Stimulated activated CD4-positive, alpha-beta T cell treated with anti-CD3 and anti-CD28 coated beads, Interleukin-2, amount 100 ng/mL, for 48 hours (primary cell): Measurements from ENCODE around the gene TRIM64.
"Not testable (repeated sequence)": the region's sequence is repeated elsewhere in the genome, so short reads cannot be mapped to it uniquely, and the experiment has no call there.

Source experiments
- DNase-seq, 2 donors: peaks; one replicate each; pipeline ENCODE4 v3.0.0-alpha.2; 2020

TRIM64 gene, protein sequence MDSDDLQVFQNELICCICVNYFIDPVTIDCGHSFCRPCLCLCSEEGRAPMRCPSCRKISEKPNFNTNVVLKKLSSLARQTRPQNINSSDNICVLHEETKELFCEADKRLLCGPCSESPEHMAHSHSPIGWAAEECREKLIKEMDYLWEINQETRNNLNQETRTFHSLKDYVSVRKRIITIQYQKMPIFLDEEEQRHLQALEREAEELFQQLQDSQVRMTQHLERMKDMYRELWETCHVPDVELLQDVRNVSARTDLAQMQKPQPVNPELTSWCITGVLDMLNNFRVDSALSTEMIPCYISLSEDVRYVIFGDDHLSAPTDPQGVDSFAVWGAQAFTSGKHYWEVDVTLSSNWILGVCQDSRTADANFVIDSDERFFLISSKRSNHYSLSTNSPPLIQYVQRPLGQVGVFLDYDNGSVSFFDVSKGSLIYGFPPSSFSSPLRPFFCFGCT

DNA sequence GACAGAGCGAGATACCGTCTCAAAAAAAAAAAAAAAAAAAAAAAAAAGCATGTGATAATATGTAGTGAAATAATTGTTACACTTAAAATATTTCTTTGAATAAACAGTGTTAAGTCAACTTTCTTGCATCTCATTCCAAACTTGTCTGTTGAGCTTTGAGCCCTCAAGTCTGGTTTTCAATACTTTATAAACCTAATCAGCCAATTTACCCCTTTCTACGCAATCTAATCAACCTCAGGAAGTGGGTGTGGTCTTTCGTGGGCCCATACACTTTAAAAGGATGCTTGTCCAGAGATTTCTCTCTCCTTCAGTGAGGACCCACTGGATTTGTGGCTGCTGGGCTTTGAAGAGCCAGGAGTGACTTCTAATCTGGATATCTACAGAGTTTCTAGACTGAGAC lies at the start of gene TRIM64:
TSS of gene TRIM64 (plus strand) at position 301 of the 400 bp plus-strand sequence. CDS start 2,467 bp downstream, outside the sequence.
- not testable (repeated sequence) for DNase-seq

DNA sequence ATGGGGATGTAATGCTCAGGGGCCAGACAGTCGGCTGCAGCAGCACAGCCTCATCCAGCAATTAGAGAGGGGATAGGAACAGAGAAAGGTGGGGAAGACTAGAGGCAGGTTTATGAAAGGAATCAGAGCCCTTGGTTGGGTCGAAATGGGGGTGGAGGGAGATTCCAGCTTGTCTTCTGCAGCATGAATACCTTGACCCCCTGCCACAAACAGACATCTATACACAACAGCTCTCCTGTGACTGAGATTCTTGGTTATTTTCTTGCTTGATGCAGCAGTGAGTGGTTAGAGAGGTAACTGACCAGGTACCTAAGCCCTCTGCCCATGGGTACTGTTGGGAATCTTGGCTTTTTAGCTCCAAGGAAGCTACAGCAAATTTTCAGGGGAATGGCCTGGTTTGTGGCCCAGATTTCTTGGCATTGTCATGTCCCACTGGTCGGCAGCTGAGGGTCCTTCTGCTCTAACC lies 43.6 kb upstream of the TRIM64 start, which contains the start of gene TRIM49D1:
TSS of gene TRIM49D1 (minus strand) at position 51 of the 466 bp plus-strand sequence. CDS start 4,535 bp downstream, outside the sequence.
- DNase-seq, result no peak

DNA sequence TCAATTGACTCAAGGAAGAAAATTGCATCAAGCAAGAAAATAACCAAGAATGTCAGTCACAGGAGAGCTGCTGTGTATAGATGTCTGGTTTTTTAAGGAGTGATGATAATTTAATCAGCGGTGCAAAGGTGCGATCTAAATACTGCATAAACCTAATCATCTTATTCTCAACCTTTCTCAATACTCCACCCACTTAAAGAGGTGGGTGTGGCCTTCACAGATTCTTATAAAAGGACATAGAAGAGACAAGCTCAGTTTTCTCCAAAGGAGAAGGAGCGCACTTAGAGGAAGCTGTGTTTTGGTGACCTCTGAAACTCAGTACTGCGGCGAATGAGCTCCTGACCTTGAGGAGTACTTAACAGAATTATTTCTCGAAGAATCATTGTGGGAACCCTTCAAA lies 42.1 kb upstream of the TRIM64 start, which contains the start of gene TRIM49D2:
TSS of gene TRIM49D2 (plus strand) at position 301 of the 400 bp plus-strand sequence. CDS start 2,698 bp downstream, outside the sequence.
- DNase-seq, result not testable (repeated sequence)

DNA sequence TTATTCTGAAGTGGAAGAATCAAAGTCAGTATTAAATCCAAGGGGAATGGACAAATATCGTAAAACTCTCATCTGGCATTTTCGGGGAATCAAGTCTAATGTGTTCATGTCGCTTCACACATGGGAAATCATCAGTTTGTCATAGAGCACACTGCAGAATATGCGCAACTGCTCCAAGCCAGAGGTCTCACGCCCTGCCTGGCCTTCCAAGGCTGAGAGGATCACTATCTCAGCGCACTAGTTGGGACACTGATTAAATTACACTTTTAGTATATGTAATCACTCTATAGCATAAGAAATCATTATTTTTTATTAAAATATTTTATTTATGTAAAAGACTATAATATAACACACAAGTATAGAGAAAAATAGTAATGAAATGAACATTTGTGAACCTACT lies 5.0 kb upstream of the TRIM64 start:
- not testable (repeated sequence) for DNase-seq
